DOHH2 (cell line): Measurements from ENCODE around the gene LSAMP.

ENCODE experiments used
- H3F3A ChIP-seq: fragments of 200-600 bp; sonication (generic), shearing (Covaris generic); 2 replicates; pipeline ENCODE4 v1.6.0; 2016; ENCODE audit warnings: antibody characterized with exemption, mild to moderate bottlenecking; ENCODE audit not compliant: control insufficient read depth, insufficient read depth
- H3K27ac ChIP-seq: fragments of 200-600 bp; sonication (generic); 2 replicates; pipeline ENCODE4 v1.5.1; 2014; ENCODE audit warnings: low read depth, mild to moderate bottlenecking, low read length, moderate library complexity
- H3K27me3 ChIP-seq: fragments of 200-600 bp; sonication (generic); 2 replicates; pipeline ENCODE4 v1.6.1; 2014; ENCODE audit warnings: mild to moderate bottlenecking, low read length, mixed read lengths; ENCODE audit not compliant: control insufficient read depth
- H3K36me3 ChIP-seq: fragments of 200-600 bp; sonication (generic); 2 replicates; pipeline ENCODE4 v1.6.1; 2014; ENCODE audit warnings: mild to moderate bottlenecking, low read length, moderate library complexity, mixed read lengths; ENCODE audit not compliant: control insufficient read depth
- H3K4me1 ChIP-seq: fragments of 200-600 bp; sonication (generic); 2 replicates; pipeline ENCODE4 v1.6.1; 2014; ENCODE audit warnings: mild to moderate bottlenecking, low read length, mixed read lengths; ENCODE audit not compliant: control insufficient read depth
- H3K4me2 ChIP-seq: fragments of 200-600 bp; sonication (generic); 2 replicates; pipeline ENCODE4 v1.6.0; 2014; ENCODE audit warnings: mild to moderate bottlenecking, low read length, moderate library complexity
- H3K4me3 ChIP-seq: fragments of 200-600 bp; sonication (generic); 2 replicates; pipeline ENCODE4 v1.5.1; 2014; ENCODE audit warnings: mild to moderate bottlenecking, low read length, mixed read lengths
- H3K79me2 ChIP-seq: fragments of 200-600 bp; sonication (generic); 2 replicates; pipeline ENCODE4 v1.6.1; 2014; ENCODE audit warnings: mild to moderate bottlenecking, low read length, mixed read lengths; ENCODE audit not compliant: control insufficient read depth
- H3K9me2 ChIP-seq: fragments of 200-600 bp; sonication (generic); replicated peaks from 2 replicates; pipeline ENCODE4 v1.6.1; 2014; ENCODE audit warnings: mild to moderate bottlenecking, low read length, mixed read lengths; ENCODE audit not compliant: control insufficient read depth
- H3K9me3 ChIP-seq: fragments of 200-600 bp; sonication (generic); 2 replicates; pipeline ENCODE4 v1.6.1; 2014; ENCODE audit warnings: antibody characterized with exemption, low read length, mixed read lengths; ENCODE audit not compliant: control insufficient read depth, insufficient read depth
- H4K20me1 ChIP-seq: fragments of 200-600 bp; sonication (generic); 2 replicates; pipeline ENCODE4 v1.6.0; 2014; ENCODE audit warnings: low read depth, mild to moderate bottlenecking, antibody characterized with exemption, low read length, moderate library complexity; ENCODE audit not compliant: control insufficient read depth, insufficient read depth
- CTCF ChIP-seq: fragments of 200-600 bp; sonication (generic); IDR thresholded peaks from one replicate; pipeline ENCODE4 v1.5.1; 2014; ENCODE audit warnings: antibody characterized with exemption, mild to moderate bottlenecking, low read depth, low read length; ENCODE audit not compliant: poor library complexity, severe bottlenecking
- EZH2phosphoT487 ChIP-seq: fragments of 200-600 bp; sonication (generic); IDR thresholded peaks from 2 replicates; pipeline ENCODE4 v1.6.1; 2017; ENCODE audit warnings: borderline replicate concordance, mild to moderate bottlenecking, antibody characterized with exemption, low read length, moderate library complexity, mixed read lengths

Gene LSAMP

GRCh38 chr3:116129187-116129946, 315.9 kb downstream of the LSAMP start:
- H3K79me2 ChIP-seq = no peaks in the 10 kb centered on the region
- no peaks in the 10 kb centered on the region for H3K36me3 ChIP-seq
- H3K27me3 ChIP-seq = no peaks in the 10 kb centered on the region
- H3F3A ChIP-seq = no peaks in the 10 kb centered on the region
- no peak for TF ChIP-seq CTCF
- TF ChIP-seq EZH2phosphoT487 = no peak
- no peaks in the 10 kb centered on the region for H3K9me2 ChIP-seq
- no peaks in the 10 kb centered on the region for H3K9me3 ChIP-seq
- H3K27ac ChIP-seq = no peak overlapping the region
- no peaks in the 10 kb centered on the region for H4K20me1 ChIP-seq
- H3K4me1 ChIP-seq = no peaks in the 10 kb centered on the region
- no peak overlapping the region for H3K4me2 ChIP-seq
- no peak overlapping the region for H3K4me3 ChIP-seq

GRCh38 chr3:116127464-116127863, 317.8 kb downstream of the LSAMP start:
- H3F3A ChIP-seq = no peaks in the 10 kb centered on the region
- H3K4me3 ChIP-seq = no peak overlapping the region
- H3K27me3 ChIP-seq = no peaks in the 10 kb centered on the region
- H3K27ac ChIP-seq = no peak overlapping the region
- no peak for TF ChIP-seq EZH2phosphoT487
- TF ChIP-seq CTCF = no peak
- H3K9me3 ChIP-seq = no peaks in the 10 kb centered on the region
- H3K4me2 ChIP-seq = no peak overlapping the region
- no peaks in the 10 kb centered on the region for H3K9me2 ChIP-seq
- H4K20me1 ChIP-seq = no peaks in the 10 kb centered on the region
- no peaks in the 10 kb centered on the region for H3K36me3 ChIP-seq
- no peaks in the 10 kb centered on the region for H3K4me1 ChIP-seq
- no peaks in the 10 kb centered on the region for H3K79me2 ChIP-seq

- H3K4me2 ChIP-seq = no peak overlapping the region
- H3F3A ChIP-seq = no peaks in the 10 kb centered on the region
- no peaks in the 10 kb centered on the region for H3K9me3 ChIP-seq
- no peaks in the 10 kb centered on the region for H4K20me1 ChIP-seq
- no peak overlapping the region for H3K27ac ChIP-seq
- TF ChIP-seq EZH2phosphoT487 (no peak), CTCF (no peak)
- no peaks in the 10 kb centered on the region for H3K79me2 ChIP-seq
- H3K4me1 ChIP-seq = no peaks in the 10 kb centered on the region
- H3K4me3 ChIP-seq = no peak overlapping the region
- H3K27me3 ChIP-seq = no peaks in the 10 kb centered on the region
- no peaks in the 10 kb centered on the region for H3K36me3 ChIP-seq
- H3K9me2 ChIP-seq = no peaks in the 10 kb centered on the region
Observed at GRCh38 chr3:116124166-116124565, 321.1 kb downstream of the LSAMP start.
